ENCODE measurements around the gene PPA2. TPM values are rescaled to one million over a fixed set of nuclear protein-coding genes. Genes with fewer than 3 reads are reported as not detected.

Gene PPA2
- total RNA-seq, 1 experiment from 2014 or later, result 98.5 TPM

DNA sequence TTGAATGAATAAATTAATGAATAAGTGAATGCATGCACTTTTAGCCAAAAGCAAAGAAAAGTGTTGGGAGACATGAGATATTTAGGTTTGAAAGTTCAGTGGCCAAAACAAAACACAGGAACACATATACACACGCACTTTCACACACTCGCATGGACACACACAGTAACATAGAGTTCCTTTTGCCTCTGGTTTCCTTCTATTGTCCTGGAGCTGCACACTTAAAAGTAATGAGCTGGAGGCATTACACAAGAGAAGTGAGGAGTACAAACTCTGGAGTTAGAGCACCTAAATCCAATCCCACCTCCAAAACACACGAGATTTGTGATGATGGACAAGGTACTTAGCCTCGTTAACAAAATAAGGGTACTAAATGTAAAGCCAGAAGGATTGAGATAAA, 18.7 kb downstream of the PPA2 start:
- ChIA-PET CTCF (no interaction called here), POLR2A (no interaction called here), RAD21 (ENCODE audit: low non-redundant PET in 1 of 2, low total read pairs in 2 of 2, uncharacterized antibody in 2 of 2, unreplicated experiment in 2 of 2) (no interaction called here)
- TF ChIP-seq EGR1 (IDR thresholded peaks at IDR 0.05; ENCODE audit: low read depth) (no peak), SRF (IDR thresholded peaks at IDR 0.05; ENCODE audit: low read depth) (no peak), TCF7L2 (IDR thresholded peaks at IDR 0.05; ENCODE audit: borderline replicate concordance, extremely low read depth, insufficient read depth, insufficient read length) (no peak)
- TF ChIP-seq, protein P1, sequence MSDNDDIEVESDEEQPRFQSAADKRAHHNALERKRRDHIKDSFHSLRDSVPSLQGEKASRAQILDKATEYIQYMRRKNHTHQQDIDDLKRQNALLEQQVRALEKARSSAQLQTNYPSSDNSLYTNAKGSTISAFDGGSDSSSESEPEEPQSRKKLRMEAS (IDR thresholded peaks at IDR 0.05), result no peak
- intact Hi-C loops (cut with micrococcal nuclease), result no loop called here
- ATAC-seq (no peak), DNase-seq (ENCODE audit: low read depth, low spot score) (no peak)
- Histone ChIP-seq H3K4me2 (ENCODE audit: low read length) (no peak overlapping the region), H3K4me3 (replicated peaks in 1 of 2; ENCODE audit: low read depth in 1 of 2, low read length in 2 of 2) (no peak overlapping the region), H4K20me1 (ENCODE audit: insufficient read depth) (no peaks in the 10 kb centered on the region), H3K27ac (ENCODE audit: low read depth, low read length) (no peak overlapping the region), H2AFZ (ENCODE audit: low read depth, low read length, poor library complexity, severe bottlenecking) (no peak overlapping the region), H3K9me2 (ENCODE audit: insufficient read depth) (no peaks in the 10 kb centered on the region), H3K9me3 (ENCODE audit: control insufficient read depth in 1 of 2, insufficient read depth in 1 of 2, low read depth in 1 of 2, low read length in 2 of 2) (no peaks in the 10 kb centered on the region), H3K79me2 (ENCODE audit: insufficient read depth, low read length) (peaks cover under 1% of the 10 kb centered on the region), H3K27me3 (ENCODE audit: insufficient read depth, low read length) (no peaks in the 10 kb centered on the region), H3K36me3 (ENCODE audit: control insufficient read depth in 1 of 2, insufficient read depth in 2 of 2, low read length in 2 of 2) (peaks cover 0 to 9% of the 10 kb centered on the region in 2 experiments; a peak in 1 of 4 replicates), H3K9ac (ENCODE audit: low read length) (no peak overlapping the region), H3K4me1 (ENCODE audit: control insufficient read depth in 1 of 2, insufficient read depth in 2 of 2, low read length in 2 of 2) (no peaks in the 10 kb centered on the region)
- no TSS peak for BruUV-seq (replicated peaks)

DNA sequence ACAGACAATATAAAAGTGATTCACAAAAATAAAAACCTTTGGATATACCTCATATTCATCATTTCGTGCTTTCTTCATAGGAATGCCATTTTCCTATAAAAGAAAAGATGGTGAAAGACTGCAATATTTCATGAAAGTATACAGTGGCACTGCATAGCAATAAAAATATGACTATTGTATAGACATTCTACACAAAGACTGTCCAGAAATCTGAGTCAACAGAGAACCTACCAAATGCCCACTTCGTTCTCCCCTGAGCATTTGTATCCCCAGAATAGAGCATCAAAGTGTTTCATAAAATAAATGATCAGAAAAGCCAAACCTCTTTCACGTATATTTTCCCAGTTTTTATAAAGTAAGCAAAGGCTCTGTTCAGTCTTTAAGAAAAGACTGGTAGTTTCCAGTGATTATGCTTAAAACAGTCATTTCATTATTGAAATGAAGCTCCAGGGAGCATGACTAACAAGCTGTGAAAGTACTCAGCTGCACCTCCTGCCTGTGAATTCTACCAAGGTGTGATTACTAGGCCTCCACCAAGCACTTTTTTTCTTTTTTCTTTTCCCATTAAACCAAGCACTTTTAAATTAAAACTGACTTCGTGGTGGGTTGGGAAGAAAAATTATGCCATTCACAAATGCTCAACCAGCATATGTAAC, 20.2 kb downstream of the PPA2 start:
- Histone ChIP-seq H3K79me2 (ENCODE audit: insufficient read depth, low read length) (no peaks in the 10 kb centered on the region; the same call in 1 of the 2 replicates), H3K36me3 (ENCODE audit: control insufficient read depth in 1 of 2, insufficient read depth in 2 of 2, low read length in 2 of 2) (peaks cover 0 to 9% of the 10 kb centered on the region in 2 experiments; a peak in 1 of 4 replicates)
- BruUV-seq (replicated peaks), result no TSS peak
- TF ChIP-seq POLR2A (IDR thresholded peaks at IDR 0.05; ENCODE audit: borderline replicate concordance, extremely low read depth, insufficient read depth, insufficient read length) (no peak), EGR1 (IDR thresholded peaks at IDR 0.05; ENCODE audit: low read depth) (no peak), CBX3 (IDR thresholded peaks at IDR 0.05; ENCODE audit: low read depth) (no peak), ZFX (IDR thresholded peaks at IDR 0.05) (no peak), TCF7L2 (IDR thresholded peaks at IDR 0.05; ENCODE audit: borderline replicate concordance, extremely low read depth, insufficient read depth, insufficient read length) (no peak), RAD21 (IDR thresholded peaks at IDR 0.05; ENCODE audit: low read depth) (no peak), ELF1 (IDR thresholded peaks at IDR 0.05; ENCODE audit: borderline replicate concordance, low read depth) (no peak), SIN3A (IDR thresholded peaks at IDR 0.05; ENCODE audit: low read depth) (no peak), ZNF274 (IDR thresholded peaks at IDR 0.05; ENCODE audit: low read depth, low read length) (no peak), EZH2phosphoT487 (IDR thresholded peaks at IDR 0.05; ENCODE audit: borderline replicate concordance) (no peak), CEBPB (IDR thresholded peaks at IDR 0.05; ENCODE audit: low read depth) (no peak)
- TF ChIP-seq, protein P2, sequence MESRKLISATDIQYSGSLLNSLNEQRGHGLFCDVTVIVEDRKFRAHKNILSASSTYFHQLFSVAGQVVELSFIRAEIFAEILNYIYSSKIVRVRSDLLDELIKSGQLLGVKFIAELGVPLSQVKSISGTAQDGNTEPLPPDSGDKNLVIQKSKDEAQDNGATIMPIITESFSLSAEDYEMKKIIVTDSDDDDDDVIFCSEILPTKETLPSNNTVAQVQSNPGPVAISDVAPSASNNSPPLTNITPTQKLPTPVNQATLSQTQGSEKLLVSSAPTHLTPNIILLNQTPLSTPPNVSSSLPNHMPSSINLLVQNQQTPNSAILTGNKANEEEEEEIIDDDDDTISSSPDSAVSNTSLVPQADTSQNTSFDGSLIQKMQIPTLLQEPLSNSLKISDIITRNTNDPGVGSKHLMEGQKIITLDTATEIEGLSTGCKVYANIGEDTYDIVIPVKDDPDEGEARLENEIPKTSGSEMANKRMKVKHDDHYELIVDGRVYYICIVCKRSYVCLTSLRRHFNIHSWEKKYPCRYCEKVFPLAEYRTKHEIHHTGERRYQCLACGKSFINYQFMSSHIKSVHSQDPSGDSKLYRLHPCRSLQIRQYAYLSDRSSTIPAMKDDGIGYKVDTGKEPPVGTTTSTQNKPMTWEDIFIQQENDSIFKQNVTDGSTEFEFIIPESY (IDR thresholded peaks at IDR 0.05; ENCODE audit: extremely low read depth, insufficient replicate concordance, low read length), result no peak
- TF ChIP-seq, protein P3, sequence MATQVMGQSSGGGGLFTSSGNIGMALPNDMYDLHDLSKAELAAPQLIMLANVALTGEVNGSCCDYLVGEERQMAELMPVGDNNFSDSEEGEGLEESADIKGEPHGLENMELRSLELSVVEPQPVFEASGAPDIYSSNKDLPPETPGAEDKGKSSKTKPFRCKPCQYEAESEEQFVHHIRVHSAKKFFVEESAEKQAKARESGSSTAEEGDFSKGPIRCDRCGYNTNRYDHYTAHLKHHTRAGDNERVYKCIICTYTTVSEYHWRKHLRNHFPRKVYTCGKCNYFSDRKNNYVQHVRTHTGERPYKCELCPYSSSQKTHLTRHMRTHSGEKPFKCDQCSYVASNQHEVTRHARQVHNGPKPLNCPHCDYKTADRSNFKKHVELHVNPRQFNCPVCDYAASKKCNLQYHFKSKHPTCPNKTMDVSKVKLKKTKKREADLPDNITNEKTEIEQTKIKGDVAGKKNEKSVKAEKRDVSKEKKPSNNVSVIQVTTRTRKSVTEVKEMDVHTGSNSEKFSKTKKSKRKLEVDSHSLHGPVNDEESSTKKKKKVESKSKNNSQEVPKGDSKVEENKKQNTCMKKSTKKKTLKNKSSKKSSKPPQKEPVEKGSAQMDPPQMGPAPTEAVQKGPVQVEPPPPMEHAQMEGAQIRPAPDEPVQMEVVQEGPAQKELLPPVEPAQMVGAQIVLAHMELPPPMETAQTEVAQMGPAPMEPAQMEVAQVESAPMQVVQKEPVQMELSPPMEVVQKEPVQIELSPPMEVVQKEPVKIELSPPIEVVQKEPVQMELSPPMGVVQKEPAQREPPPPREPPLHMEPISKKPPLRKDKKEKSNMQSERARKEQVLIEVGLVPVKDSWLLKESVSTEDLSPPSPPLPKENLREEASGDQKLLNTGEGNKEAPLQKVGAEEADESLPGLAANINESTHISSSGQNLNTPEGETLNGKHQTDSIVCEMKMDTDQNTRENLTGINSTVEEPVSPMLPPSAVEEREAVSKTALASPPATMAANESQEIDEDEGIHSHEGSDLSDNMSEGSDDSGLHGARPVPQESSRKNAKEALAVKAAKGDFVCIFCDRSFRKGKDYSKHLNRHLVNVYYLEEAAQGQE (IDR thresholded peaks at IDR 0.05; ENCODE audit: low read depth), result no peak

More for the DNA sequence above, 20.2 kb downstream of the PPA2 start:
- Histone ChIP-seq H3K4me3 (replicated peaks in 1 of 2; ENCODE audit: low read depth in 1 of 2, low read length in 2 of 2) (no peak overlapping the region), H3K27ac (ENCODE audit: low read depth, low read length) (no peak overlapping the region), H3K9me2 (ENCODE audit: insufficient read depth) (no peaks in the 10 kb centered on the region), H3K4me1 (ENCODE audit: control insufficient read depth in 1 of 2, insufficient read depth in 2 of 2, low read length in 2 of 2) (no peaks in the 10 kb centered on the region), H4K20me1 (ENCODE audit: insufficient read depth) (no peaks in the 10 kb centered on the region), H3K9me3 (ENCODE audit: control insufficient read depth in 1 of 2, insufficient read depth in 1 of 2, low read depth in 1 of 2, low read length in 2 of 2) (no peaks in the 10 kb centered on the region), H3K4me2 (ENCODE audit: low read length) (no peak overlapping the region), H3K9ac (ENCODE audit: low read length) (no peak overlapping the region), H2AFZ (ENCODE audit: low read depth, low read length, poor library complexity, severe bottlenecking) (no peak overlapping the region), H3K27me3 (ENCODE audit: insufficient read depth, low read length) (no peaks in the 10 kb centered on the region)
- POLR2A ChIA-PET, result no interaction called here
- RAD21 ChIA-PET (ENCODE audit: low non-redundant PET in 1 of 2, low total read pairs in 2 of 2, uncharacterized antibody in 2 of 2, unreplicated experiment in 2 of 2), result no interaction called here
- CTCF ChIA-PET, result no interaction called here
- no peak for ATAC-seq
- intact Hi-C loops (cut with micrococcal nuclease), result loop anchor here (5.0 kb wide), 1 partner anchor 311 kb away; no protein-coding TSS in a partner anchor
- DNase-seq (ENCODE audit: low read depth, low spot score), result no peak

All from HCT116 (cell line).